KMS-11 (cell line): ENCODE measurements around the gene SPON1.

Source experiments
- H2AFZ ChIP-seq: fragments of 200-600 bp; sonication (generic); 2 replicates; pipeline ENCODE4 v1.6.1; 2016; ENCODE audit warnings: antibody characterized with exemption, mixed run types, low read depth
- H3K27ac ChIP-seq: fragments of 200-600 bp; sonication (generic); 2 replicates; pipeline ENCODE4 v1.6.1; 2016; ENCODE audit warnings: mild to moderate bottlenecking, mixed run types
- H3K27me3 ChIP-seq: fragments of 200-600 bp; sonication (generic); 2 replicates; pipeline ENCODE4 v1.6.1; 2017; ENCODE audit warnings: mild to moderate bottlenecking, low read depth, mixed run types, moderate library complexity; ENCODE audit not compliant: insufficient read depth
- H3K36me3 ChIP-seq: fragments of 200-600 bp; sonication (generic); 2 replicates; pipeline ENCODE4 v1.6.1; 2017; ENCODE audit warnings: mild to moderate bottlenecking, mixed run types; ENCODE audit not compliant: insufficient read depth
- H3K4me1 ChIP-seq: fragments of 200-600 bp; sonication (generic); 2 replicates; pipeline ENCODE4 v1.6.1; 2016; ENCODE audit warnings: mild to moderate bottlenecking, low read depth, mixed run types; ENCODE audit not compliant: poor library complexity, severe bottlenecking
- H3K4me2 ChIP-seq: fragments of 200-600 bp; sonication (generic); 2 replicates; pipeline ENCODE4 v1.7.0; 2016; ENCODE audit warnings: mild to moderate bottlenecking, mixed run types
- H3K4me3 ChIP-seq: fragments of 200-600 bp; sonication (generic); IDR thresholded peaks from 2 replicates; pipeline ENCODE4 v1.6.1; 2017; ENCODE audit warnings: low read depth, low read length, mixed read lengths; ENCODE audit not compliant: insufficient read depth
- H3K79me2 ChIP-seq: fragments of 200-600 bp; sonication (generic); 2 replicates; pipeline ENCODE4 v1.6.1; 2016; ENCODE audit warnings: low read depth, mixed run types; ENCODE audit not compliant: insufficient read depth
- H3K9ac ChIP-seq: fragments of 200-600 bp; sonication (generic); 2 replicates; pipeline ENCODE4 v1.6.1; 2016; ENCODE audit warnings: mild to moderate bottlenecking, mixed run types
- H4K20me1 ChIP-seq: fragments of 200-600 bp; sonication (generic); 2 replicates; pipeline ENCODE4 v1.6.1; 2016; ENCODE audit warnings: mild to moderate bottlenecking, mixed run types; ENCODE audit not compliant: insufficient read depth
- TF ChIP-seq, protein P1 (sequence below): fragments of 200-600 bp; sonication (generic); conservative IDR thresholded peaks from 2 replicates; pipeline ENCODE4 v1.6.1; 2017; ENCODE audit warnings: low read depth, mild to moderate bottlenecking, antibody characterized with exemption, low read length, moderate library complexity, mixed read lengths

Gene SPON1

DNA sequence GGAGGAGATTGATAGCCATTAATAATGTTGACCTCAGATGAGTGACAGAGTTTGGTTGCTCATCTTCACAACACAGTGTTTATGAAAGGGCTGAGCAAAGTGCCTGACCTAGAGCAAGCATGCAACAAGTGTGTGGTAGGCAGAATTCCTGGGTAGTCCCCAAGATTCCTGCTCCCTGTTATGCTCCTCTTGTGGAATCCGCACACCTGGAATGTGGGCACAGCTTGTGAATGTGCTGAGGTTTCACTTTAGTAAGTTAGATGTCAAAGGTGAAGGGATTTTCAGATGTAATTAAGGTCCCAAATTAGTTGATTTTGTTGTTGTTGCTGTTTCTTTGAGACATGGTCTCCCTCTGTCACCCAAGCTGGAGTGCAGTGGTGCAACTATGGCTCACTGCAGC lies 20.7 kb upstream of the SPON1 start:
- H3K27ac ChIP-seq, result no peak overlapping the region
- H4K20me1 ChIP-seq, result no peaks in the 10 kb centered on the region
- TF ChIP-seq, protein P1, sequence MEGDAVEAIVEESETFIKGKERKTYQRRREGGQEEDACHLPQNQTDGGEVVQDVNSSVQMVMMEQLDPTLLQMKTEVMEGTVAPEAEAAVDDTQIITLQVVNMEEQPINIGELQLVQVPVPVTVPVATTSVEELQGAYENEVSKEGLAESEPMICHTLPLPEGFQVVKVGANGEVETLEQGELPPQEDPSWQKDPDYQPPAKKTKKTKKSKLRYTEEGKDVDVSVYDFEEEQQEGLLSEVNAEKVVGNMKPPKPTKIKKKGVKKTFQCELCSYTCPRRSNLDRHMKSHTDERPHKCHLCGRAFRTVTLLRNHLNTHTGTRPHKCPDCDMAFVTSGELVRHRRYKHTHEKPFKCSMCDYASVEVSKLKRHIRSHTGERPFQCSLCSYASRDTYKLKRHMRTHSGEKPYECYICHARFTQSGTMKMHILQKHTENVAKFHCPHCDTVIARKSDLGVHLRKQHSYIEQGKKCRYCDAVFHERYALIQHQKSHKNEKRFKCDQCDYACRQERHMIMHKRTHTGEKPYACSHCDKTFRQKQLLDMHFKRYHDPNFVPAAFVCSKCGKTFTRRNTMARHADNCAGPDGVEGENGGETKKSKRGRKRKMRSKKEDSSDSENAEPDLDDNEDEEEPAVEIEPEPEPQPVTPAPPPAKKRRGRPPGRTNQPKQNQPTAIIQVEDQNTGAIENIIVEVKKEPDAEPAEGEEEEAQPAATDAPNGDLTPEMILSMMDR, result no peak
- H3K79me2 ChIP-seq, result no peaks in the 10 kb centered on the region
- H3K4me3 ChIP-seq, result no peak overlapping the region
- H3K9ac ChIP-seq, result no peak overlapping the region
- no peaks in the 10 kb centered on the region for H3K36me3 ChIP-seq
- no peak overlapping the region for H2AFZ ChIP-seq
- no peak overlapping the region for H3K4me2 ChIP-seq
- H3K4me1 ChIP-seq, result no peaks in the 10 kb centered on the region
- no peaks in the 10 kb centered on the region for H3K27me3 ChIP-seq

DNA sequence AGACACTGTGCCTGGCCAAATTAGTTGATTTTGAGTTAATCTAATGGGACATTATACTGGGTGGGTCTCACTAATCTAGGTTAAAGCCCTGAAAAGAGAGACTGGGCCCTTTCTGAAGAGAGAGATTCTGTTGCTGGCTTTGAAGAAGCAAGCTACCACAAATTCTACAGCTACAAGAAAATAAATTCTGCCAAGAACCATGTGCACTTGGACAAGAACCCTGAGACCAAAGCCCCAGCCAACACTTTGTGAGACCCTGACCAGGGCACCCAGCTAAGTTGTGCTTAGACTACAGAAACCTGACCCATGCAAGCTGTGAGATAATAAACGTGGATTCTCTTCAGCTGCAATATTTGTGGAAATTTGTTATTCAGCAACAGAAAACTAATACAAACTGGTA lies 20.1 kb upstream of the SPON1 start:
- Histone ChIP-seq H4K20me1 (no peaks in the 10 kb centered on the region), H3K4me3 (no peak overlapping the region), H3K36me3 (no peaks in the 10 kb centered on the region), H3K9ac (no peak overlapping the region), H3K27me3 (no peaks in the 10 kb centered on the region), H3K79me2 (no peaks in the 10 kb centered on the region), H3K27ac (no peak overlapping the region), H3K4me2 (no peak overlapping the region), H2AFZ (no peak overlapping the region), H3K4me1 (no peaks in the 10 kb centered on the region)
- TF ChIP-seq, protein P1, result no peak

DNA sequence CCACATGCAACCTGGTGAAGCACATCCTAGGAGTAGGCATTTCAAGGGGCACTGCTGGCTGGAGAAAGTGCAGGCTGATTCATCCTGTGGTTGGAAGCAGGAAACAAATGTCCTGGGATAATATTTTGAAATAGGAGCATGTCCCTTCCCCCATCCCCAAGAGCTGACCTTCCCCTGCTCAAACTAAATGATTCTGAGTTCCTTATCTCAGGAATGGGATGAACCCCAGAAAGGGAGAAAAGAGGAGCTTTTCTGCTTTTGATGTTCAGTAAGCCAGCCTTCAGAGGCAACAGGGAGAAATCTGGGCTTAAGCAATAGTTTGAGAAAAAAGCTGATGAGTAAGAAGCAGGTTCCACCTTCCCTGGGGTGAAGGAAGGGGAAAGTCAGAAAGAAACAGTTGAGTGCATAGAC lies 19.5 kb upstream of the SPON1 start:
- Histone ChIP-seq H3K4me2 (no peak overlapping the region), H3K36me3 (no peaks in the 10 kb centered on the region), H3K4me3 (no peak overlapping the region), H3K79me2 (no peaks in the 10 kb centered on the region), H2AFZ (no peak overlapping the region), H3K4me1 (no peaks in the 10 kb centered on the region), H3K9ac (no peak overlapping the region), H3K27me3 (no peaks in the 10 kb centered on the region), H4K20me1 (no peaks in the 10 kb centered on the region), H3K27ac (no peak overlapping the region)
- TF ChIP-seq, protein P1, result no peak

DNA sequence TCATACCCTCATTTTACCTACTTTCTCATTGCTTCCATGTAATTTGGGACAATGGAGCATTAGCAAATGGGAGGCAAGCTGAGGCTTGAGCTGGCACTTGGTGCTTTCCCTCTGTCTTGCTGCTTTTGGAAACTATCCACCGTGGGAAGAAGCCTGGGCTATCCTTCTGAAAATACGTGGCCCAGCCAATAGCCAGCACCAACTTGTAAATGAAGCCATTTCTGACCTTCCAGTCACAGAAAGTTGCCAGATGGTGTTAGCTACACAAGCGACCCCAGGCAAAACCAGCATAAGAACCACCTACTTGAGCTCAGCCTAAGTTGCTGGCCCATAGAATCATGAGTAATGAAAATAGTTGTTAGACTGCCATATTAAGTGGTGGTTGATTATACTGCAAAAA lies 18.5 kb upstream of the SPON1 start:
- Histone ChIP-seq H3K4me3 (no peak overlapping the region), H2AFZ (no peak overlapping the region), H3K36me3 (no peaks in the 10 kb centered on the region), H3K27ac (no peak overlapping the region), H3K79me2 (no peaks in the 10 kb centered on the region), H3K4me1 (no peaks in the 10 kb centered on the region), H3K4me2 (no peak overlapping the region), H3K9ac (no peak overlapping the region), H3K27me3 (no peaks in the 10 kb centered on the region), H4K20me1 (no peaks in the 10 kb centered on the region)
- TF ChIP-seq, protein P1, result no peak

DNA sequence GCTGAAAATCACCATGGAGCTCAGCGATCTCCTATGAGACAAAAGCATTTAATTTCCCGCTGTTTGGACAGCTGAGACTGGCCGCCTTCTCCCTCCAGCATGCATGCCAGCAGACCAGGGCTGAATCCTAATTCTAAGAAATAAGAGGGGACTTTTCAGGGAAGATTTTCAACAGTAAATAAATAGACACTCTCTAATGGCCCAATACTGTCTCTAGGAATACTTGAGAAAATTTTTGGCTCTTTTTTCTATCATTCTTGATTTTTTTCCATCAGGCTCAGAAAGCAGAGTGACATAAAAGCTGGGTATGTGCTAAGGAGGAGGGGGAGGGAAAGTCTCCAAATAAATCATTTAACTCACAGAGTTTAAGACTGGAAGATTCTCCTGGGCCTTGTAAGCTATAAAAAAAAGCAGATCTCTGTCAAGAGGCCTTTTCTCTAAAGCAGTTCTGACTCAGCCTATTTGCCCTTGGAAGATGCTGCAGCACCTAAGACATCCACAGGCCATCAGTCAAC lies 17.6 kb upstream of the SPON1 start:
- Histone ChIP-seq H4K20me1 (no peaks in the 10 kb centered on the region), H3K27me3 (no peaks in the 10 kb centered on the region), H3K9ac (no peak overlapping the region), H3K4me1 (no peaks in the 10 kb centered on the region), H3K4me3 (no peak overlapping the region), H3K27ac (no peak overlapping the region), H3K79me2 (no peaks in the 10 kb centered on the region), H3K36me3 (no peaks in the 10 kb centered on the region), H3K4me2 (no peak overlapping the region), H2AFZ (no peak overlapping the region)
- TF ChIP-seq, protein P1, result no peak
